IPS-18c (cell line): ENCODE results near the gene SMARCA5.
"Not testable (repeated sequence)": the region's sequence is repeated elsewhere in the genome, so short reads cannot be mapped to it uniquely, and the experiment has no call there.

ENCODE experiments used
- H3K4me3 ChIP-seq: 2 replicates; pipeline ENCODE4 v1.7.0; 2013; ENCODE audit warnings: low read depth, mild to moderate bottlenecking, low read length, moderate library complexity; ENCODE audit not compliant: insufficient read depth
- H3K9me3 ChIP-seq: one replicate; pipeline ENCODE4 v1.6.1; 2013; ENCODE audit warnings: mild to moderate bottlenecking, low read length, moderate library complexity; ENCODE audit not compliant: control insufficient read depth, insufficient read depth

SMARCA5 gene

DNA sequence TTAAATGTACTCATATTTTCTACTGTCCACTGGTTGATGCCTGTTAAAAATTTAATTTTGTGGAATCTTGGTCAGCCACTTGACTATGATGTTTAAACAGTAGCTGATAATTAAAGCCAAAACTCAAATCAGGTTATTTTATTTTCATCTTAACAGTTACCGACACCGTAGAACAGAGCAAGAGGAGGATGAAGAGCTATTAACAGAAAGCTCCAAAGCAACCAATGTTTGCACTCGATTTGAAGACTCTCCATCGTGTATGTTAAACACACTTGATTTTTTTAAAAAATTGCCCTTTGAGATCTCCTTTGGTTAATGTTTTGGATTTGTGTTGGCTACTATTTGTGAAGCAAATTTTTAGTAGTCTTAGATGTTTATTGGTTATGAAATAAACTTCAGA, 10.7 kb downstream of the SMARCA5 start:
- Histone ChIP-seq H3K4me3 (no peak overlapping the region), H3K9me3 (no peaks in the 10 kb centered on the region)

DNA sequence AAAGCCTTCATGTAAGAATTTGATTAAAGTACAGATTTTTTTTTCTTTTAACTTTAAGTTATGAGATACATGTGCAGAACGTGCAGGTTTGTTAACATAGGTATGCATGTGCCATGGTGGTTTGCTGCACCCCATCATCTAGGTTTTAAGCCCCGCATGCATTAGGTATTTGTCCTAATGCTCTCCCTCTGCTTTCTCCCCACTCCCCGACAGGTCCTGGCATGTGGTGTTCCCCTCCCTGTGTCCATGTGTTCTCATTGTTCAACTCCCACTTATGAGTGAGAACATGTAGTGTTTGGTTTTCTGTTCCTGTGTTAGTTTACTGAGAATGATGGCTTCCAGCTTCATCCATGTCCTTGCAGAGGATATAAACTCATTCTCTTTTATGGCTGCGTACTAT, 14.5 kb downstream of the SMARCA5 start:
- not testable (repeated sequence) for H3K4me3 ChIP-seq, H3K9me3 ChIP-seq

DNA sequence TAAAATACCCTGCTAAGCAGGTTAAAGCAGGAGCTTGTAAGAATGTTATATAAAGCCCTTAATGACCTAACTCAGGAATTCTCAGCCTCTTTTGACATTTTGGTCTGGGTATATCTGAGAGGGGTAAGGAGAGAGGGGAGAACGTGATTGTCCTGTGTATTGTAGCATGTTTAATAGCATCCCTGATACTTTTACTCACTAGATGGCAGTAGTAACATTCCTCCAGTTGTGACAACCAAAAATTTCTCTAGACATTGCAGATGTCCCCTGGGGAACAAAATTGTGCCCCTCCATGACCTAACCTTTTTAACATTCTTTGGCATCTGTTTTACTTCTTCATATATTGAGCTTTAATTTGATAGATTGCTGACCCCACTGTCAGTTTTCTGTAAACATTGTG, 17.9 kb downstream of the SMARCA5 start:
- Histone ChIP-seq H3K9me3 (no peaks in the 10 kb centered on the region), H3K4me3 (no peak overlapping the region)

DNA sequence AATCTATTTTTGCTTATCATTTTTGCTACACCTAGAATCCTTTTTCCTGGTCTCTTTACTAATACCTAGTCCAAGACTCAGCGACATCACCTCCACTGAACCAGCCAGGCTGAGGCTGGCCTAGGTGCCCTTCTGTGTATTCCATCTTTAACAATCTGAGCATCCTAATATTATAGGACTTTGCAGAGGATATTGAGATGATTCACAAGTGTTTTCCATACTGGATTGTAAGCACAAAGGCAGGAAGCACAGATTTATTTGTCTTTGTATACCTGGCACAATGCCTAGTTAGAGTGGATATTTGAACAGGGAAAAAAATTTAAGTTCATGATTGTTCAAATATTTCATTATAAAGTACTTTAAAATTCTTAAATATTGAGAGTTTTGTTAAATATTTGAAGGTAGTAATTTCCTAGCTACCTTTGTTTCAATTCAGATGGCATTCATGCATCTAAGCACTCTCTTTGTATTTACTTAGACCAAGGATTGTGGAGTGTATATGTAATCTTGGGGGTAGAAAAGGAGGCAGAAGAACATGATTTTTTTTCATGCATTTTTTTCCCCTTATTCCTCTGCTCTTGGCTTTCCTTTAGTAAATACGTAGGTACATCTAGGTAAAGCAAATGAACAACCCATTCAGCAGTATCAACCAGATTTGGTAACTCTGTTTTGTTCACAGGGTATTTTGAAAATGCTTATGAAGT, 18.4 kb downstream of the SMARCA5 start:
- Histone ChIP-seq H3K9me3 (no peaks in the 10 kb centered on the region), H3K4me3 (no peak overlapping the region)

DNA sequence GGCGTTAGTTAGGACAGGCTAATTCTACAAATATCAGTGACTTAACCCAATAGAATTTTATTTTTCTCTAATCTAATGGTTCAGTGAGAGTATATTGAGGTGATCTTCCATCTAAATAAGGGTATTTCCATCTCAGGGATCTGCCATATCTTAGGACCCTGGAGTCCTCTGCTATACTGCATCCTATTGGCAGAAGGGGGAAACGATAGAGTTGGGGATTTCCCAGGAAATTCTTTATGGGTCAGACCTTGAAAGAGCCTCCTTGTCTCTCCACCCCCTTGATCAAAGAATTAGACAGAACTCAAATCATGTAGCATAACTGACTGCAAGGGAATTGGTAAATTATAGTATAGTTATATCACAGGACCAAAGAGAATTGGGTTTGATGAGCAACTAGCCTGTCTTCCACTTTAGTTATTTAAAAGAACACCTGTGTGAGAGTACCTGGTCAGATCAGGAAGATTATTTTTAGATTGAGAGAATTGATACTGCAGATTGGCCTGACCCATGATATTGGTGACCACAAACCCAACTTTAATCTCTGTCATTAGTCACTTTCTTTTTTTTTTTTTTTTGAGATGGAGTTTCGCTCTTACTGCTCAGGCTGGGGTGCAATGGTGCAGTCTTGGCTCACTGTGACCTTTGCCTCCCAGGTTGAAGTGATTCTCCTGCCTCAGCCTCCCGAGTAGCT, 25.6 kb downstream of the SMARCA5 start:
- Histone ChIP-seq H3K9me3 (no peaks in the 10 kb centered on the region), H3K4me3 (no peak overlapping the region)

DNA sequence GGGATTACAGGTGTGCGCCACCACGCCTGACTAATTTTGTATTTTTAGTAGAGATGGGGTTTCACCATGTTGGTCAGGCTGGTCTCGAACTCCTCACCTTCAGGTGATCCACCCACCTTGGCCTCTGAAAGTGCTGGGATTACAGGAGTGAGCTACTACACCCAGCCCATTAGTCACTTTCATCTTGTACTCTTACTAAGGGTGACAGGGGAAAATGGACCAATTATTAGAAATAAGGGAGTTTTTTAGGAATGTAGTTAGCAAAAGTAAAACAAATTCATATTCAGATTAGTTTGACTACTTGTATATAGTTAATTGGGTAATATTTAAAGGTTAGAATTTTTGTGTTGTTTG, 26.1 kb downstream of the SMARCA5 start:
- H3K9me3 ChIP-seq = no peaks in the 10 kb centered on the region

DNA sequence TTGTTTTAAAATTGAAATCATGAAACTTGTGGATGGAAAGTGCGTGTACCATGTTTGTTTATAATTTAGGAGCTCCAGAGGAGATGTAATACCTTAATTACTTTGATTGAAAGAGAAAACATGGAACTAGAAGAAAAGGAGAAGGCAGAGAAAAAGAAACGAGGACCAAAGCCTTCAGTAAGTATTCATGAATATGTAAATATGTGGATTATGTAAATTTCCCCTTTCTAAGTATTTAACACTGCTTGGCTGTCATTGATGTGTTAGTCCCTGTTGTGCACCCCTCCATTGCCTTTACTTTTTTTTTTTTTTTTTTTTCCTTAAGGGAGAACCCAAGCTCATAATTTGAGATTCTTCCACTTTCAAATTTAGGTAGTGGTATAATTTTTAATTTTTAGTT, 36.4 kb downstream of the SMARCA5 start:
- Histone ChIP-seq H3K9me3 (no peaks in the 10 kb centered on the region), H3K4me3 (no peak overlapping the region)

More for the DNA sequence above, 26.1 kb downstream of the SMARCA5 start:
- H3K4me3 ChIP-seq = no peak overlapping the region

DNA sequence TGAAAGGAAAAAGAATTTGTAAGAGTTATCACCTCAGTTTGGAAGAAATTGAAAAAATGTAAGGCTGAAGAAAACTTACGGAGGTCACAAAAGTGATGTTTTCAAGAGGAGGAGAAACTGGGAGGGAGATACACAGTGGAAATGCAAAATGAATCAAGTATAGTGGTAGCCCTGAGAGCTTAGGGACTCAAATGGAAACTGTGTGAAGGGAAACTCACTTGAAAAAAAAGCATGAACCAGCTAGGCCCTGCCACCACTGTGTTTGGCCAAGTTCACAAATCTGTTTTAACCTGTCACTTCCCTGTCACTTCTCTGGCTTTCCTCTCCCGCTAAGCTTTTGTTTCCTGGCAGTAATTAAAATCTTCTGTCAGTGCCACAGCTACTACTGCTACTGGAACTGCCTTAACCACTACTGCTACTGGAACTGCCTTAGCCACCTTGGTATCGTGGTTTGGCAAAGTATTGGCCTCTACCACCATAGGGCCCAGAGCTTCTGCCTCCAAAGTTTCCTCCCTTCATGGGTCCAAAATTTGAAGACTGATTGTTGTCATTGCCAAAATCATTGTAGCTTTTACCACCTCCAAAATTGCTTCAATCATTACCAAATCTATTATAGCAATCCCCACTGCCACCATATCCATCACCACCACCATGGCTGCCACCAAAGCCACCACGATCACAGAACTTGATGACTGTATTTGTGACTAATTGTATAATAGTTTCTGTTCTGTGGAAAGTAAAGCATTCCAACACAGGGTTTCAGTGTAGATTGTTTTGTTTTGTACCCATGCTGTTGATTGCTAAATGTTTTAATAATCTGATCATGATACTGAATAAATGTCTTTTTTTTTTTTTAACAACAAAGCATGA, 41.5 kb downstream of the SMARCA5 start:
- Histone ChIP-seq H3K9me3 (no peaks in the 10 kb centered on the region), H3K4me3 (no peak overlapping the region)

DNA sequence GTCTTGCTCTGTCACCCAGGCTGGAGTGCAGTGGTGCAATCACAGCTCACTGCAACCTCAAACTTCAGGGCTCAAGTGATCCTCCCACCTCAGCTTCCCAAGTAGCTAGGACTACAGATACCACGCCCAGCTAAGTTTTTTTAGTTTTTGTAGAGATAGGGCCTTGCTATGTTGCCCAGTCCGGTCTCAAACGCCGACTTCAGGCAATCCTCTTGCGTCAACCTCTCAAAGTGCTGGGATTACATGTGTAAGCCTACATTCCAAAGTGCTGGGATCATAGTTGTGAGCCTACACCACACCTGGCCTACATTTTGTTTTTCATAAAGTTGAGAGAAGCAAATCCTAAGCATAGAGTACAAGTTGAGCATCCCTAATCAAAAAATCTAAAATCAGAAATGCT, 42.2 kb downstream of the SMARCA5 start:
- Histone ChIP-seq H3K9me3 (no peaks in the 10 kb centered on the region), H3K4me3 (no peak overlapping the region)

DNA sequence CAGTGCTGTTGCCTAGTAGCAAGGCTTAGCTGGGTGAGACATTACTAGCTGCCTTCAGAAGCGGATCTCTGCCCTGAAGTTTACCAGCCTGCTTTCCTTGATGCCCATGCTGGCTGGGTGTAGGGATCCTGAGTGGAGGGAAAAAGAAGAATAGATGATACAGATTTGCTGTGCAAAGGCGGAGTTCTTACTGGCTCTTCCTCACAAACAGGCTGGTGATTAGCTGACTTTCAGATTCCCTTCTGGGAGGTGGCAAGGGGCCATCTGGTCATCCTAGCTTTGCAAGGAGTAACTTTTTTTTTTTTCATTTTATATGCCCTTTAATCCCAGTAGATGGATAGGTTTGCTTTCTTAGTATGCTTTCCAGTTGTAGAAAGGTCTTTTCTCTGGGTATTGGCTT, 44.8 kb downstream of the SMARCA5 start:
- no peak overlapping the region for H3K4me3 ChIP-seq
- no peaks in the 10 kb centered on the region for H3K9me3 ChIP-seq

DNA sequence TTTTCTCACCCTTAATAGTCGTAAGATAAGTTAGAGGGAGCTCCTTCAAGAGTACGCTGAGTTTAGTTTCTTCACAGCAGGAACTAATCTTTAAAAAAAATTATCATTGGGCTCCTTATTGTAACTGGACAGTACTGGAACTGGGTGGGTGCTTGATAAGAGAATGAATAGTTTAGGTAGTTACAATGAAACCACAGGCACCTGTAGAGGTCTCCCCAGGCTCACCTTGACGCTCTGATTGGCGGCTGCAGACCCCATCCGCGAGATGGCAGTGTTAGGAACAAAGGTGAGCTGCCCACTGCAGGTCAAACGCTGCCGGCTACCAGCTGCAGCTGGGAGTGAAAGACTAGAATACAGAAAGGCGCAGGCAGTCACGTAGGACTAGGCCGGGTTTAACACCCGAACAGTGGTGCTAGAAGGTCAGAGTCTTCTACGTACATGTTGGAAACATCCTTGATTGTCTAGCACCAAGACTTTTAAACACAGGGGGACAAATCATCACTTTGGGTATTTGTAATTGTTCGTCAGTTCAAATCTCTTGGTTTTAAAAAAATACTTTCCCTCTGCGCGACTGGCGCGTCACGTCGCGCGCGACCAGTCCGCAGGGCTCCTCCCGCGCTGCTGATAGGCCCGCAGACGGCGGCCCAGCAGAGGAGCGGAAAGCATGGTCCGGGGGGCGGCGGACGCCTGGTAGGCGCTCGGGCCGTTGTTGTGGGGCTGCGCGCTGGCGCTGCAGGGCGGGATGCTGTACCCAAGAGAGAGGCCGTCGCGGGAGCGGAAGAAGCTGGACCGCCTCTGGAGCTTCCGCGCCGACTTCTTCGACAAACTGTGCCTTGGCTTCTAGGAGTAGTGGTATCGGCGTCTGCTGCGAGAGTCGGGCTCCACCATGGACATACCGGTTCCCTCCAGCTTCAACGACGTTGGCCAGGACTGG, 45.6 kb downstream of the SMARCA5 start:
- Histone ChIP-seq H3K9me3 (no peaks in the 10 kb centered on the region), H3K4me3 (peak overlapping the region; percentile 40)

DNA sequence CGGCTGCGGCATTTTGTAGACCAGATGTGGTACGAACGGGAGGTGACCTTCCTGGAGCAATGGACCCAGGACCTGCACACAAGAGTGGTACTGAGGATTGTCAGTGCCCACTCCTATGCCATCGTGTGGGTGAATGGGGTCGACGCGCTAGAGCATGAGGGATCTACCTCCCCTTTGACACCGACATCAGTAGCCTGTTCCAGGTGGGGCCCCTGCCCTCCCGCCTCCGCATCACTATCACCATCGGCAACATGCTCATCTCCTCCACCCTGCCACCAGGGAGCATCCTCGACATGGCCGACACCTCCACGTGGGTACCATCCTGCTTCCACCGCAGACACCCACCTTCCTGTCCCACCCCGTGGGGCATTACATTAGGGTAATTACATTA, 46.2 kb downstream of the SMARCA5 start:
- peak overlapping the region; percentile 40 for H3K4me3 ChIP-seq
- H3K9me3 ChIP-seq = no peaks in the 10 kb centered on the region

DNA sequence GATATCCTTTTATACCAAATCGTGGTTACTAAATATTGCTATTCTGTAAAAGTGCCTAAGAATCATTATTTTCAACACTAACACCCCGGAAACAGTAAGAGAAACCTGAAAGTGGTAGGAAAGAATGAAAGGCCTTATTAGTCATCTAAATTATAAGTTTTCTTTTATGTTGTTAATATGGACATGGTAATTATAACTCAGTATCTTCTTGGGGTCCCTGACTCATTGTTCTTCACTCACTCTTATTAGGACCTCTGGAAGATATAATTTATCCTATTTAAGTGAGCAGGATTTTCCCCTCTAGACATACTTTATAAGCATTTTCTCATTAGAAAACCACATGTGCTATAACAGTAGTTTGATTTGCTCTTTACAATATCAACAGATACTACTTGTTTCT, 51.0 kb downstream of the SMARCA5 start:
- peaks cover 4% of the 10 kb centered on the region for H3K9me3 ChIP-seq
- H3K4me3 ChIP-seq = no peak overlapping the region

DNA sequence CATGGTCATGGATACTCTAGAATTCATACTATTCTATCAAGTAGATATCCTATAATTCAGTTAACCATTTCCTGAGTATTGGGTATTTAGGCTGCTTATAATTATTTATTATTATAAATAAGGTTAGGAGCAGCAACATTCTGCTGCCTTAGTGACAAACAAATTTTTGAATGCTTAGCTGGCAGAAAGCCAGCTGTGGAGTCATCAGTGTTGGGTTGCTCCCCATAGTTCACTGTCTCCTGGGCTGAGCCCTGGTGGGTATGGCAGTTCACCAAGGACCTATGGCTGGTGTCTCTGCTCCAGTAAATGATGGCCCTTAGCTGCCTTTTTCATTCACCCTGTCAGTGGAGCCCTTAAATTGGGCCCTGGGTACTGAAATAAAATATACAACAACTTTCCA, 61.8 kb downstream of the SMARCA5 start:
- no peaks in the 10 kb centered on the region for H3K9me3 ChIP-seq
- no peak overlapping the region for H3K4me3 ChIP-seq

DNA sequence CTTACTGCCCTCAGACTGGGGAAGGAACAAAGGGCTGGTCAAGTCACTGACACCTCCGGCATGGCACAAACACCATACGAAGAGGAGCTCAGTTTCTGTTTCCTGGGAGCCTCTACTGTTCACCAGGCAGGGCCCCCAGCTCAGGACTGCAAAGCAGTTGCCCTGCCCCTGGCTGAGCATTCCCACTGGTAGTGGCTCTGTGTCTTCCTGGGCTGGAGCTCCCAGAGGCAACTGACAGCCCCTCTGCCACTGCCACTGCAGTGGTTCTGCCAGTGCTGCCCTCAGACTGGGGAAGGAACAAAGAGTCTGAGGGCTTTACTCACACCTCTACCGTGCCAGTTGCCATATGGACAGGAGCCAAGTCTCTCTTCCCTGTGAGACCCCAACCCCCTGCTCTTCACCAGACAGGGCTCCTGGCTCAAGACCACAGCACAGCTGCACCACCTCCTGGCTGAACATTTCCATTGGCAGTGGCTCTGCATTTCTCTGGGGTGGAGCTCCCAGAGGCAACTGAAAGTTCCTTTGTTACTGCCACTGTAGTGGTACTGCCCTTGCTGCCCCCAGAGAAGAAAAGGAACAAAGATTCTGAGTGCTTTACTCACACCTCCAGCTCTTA, 67.9 kb downstream of the SMARCA5 start:
- no peak overlapping the region for H3K4me3 ChIP-seq
- no peaks in the 10 kb centered on the region for H3K9me3 ChIP-seq

DNA sequence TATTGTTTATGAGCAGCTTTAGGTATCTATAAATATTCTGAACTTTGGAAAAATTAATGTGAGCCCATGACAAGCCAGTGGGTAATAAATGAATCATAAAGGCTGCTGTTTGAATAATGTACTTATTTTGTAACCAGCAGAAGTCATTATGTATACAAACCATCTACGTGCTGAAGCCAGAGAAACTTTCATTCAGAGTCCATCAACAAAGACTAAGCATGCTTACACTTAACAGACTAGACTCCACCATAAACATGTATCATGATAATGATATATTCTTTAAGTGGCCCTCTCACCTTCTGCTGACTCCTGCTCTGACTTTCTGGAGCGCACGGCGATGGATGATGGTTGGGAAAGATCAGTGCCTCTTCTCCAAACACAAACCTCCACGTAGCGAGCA, 72.0 kb downstream of the SMARCA5 start:
- no peaks in the 10 kb centered on the region for H3K9me3 ChIP-seq
- H3K4me3 ChIP-seq = no peak overlapping the region

DNA sequence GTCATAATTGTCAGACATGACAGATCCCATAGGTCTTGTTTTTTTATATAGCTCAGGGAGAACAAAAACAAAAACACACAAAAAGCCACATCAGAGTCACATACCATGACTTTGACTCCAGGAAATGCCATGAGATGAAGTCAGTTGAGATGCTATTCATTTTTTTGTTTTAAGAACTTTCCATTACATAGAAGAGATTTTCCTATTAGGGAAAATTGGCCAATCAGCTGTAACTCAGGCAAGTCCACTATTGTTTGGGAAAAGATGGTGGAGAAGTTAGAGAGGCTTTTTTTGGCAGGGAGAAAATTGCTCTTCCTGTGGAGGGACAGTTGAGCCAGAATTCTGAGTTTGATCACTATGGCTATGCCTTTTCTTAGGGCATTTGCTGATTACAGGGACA, 72.6 kb downstream of the SMARCA5 start:
- no peaks in the 10 kb centered on the region for H3K9me3 ChIP-seq
- H3K4me3 ChIP-seq = no peak overlapping the region
